GM19468 (cell line): ENCODE data around the gene DHRS3.

Experiments used
- ATAC-seq: cut with Tn5 transposase; IDR thresholded peaks from one replicate; pipeline ENCODE4 v1.9.1; 2021; ENCODE audit warnings: mild to moderate bottlenecking, moderate library complexity, moderate number of reproducible peaks; ENCODE audit not compliant: unreplicated experiment; ENCODE audit errors: extremely low read depth

DHRS3 gene

DNA sequence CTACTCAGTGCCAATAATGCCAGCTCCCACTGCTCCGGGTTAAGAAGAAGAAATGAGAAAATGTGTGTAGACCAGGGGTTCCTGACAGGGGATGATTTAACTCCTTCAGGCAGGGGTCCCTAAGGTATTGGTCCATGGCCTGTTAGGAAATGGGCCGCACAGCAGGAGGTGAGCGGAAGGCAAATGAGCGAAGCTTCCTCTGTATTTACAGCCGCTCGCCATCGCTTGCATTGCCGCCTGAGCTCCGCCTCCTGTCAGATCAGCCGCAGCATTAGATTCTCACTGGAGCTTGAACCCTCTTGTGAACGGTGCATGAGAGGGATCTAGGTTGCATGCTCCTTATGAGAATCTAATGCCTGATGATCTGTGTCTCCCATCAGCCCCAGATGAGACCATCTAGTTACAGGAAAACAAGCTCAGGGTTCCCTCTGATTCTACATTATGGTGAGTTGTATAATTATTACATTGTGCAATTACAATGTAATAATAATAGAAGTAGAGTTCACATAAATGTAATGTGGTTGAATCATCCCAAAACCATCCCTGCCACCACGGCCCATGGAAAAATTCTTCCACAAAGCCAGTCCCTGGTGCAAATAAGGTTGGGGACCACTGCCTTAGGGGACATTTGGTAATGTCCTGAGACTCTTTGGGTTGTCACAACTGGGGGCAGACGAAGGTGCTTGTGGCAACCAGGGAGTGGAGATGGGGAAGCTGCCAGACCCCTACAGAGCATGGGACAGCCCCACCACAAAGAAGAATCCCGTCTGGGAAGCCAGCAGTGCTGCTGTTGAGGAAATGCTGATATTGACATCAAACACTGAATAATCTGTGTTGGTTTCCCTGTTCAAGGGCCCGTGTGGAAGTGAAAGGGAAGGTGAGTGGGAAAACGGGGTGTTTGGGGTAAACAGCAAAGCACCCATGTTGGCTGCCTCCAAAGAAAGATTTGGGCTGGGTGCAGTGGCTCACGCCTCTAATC, 60.8 kb downstream of the DHRS3 start:
- ATAC-seq = no peak

DNA sequence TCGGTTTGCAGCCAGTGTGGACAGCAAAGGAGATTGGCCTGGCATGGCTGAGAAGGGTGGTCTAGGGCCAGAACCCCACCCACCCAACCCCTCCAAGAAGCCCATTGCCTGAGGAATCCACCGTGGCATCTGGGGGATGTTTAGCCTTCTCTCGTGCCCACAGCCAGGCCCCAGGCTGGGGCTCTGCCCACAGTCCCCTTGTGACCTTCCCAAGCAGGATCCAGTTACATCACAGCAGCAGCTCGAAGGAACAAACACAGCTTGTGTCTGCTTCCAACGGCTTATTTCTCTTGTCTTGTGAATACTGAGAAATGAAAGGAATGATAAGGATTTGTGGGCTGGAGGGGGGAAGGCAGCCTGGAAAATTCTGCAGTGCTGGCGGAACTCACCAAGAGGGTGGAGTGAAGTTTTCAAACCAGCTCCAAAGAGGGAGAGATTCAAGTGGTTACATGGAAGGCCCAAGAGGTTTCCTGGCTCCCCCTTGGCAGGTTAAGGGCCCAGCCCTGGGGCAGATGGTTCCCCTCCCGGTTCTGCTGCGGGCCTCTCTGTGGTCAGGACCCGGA, 61.6 kb downstream of the DHRS3 start:
- no peak for ATAC-seq

GRCh38 chr1:12555411-12556367, 62.3 kb downstream of the DHRS3 start:
- no peak for ATAC-seq

DNA sequence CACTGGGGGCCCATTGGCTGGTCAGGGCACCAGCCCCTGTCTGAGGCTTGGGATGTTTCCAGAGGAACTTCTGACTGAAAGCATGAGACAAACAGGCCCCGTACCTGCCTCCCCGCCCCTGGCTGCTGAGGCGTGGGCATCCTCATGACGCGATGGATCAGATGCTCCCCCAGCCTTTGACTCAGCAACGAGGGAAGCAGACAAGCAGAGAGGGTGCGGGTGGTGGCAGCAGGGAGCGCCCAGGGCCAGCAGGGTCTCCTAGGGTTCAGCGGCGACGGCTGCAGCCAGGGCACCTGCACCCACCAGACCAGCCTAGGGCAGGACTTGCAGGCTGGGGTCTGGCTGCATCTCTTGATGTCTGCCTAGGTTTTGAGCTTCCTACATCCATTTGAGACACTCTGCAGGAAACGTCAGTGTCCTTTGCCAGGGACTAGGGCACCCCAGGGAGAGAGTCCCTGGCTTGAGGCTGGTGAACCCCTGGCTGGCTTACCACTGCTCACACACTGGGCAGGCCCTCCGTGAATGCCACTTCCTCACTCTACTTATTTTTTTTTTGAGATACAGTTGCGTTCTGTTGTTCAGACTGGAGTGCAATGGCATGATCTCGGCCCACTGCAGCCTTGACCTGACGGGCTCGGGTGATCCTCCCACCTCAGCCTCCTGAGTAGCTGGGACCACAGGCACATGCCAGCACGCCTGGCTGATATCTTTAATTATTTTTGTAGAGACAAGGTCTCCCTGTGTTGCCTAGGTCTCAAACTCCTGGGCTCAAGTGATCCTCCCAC, 63.3 kb downstream of the DHRS3 start:
- ATAC-seq = no peak

DNA sequence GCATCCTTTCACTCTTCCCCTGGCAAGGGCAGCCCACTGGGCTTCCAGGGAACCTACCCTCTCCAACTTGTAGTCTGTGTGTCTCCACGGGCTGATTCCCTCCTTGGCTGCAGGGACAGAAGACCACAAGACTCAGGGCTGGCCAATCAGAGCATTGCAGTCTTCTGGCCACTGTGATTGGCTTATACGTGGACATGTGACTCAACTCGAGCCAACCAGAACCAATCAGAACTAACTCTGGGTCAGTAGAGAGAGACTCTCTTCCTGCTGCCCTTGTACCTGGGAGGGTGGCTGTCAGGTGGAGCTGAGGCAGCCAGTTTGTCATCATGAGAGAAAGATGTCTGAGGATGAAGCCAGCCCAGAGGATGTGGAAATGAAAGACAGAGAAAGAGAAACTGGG, 64.0 kb downstream of the DHRS3 start:
- ATAC-seq = no peak

DNA sequence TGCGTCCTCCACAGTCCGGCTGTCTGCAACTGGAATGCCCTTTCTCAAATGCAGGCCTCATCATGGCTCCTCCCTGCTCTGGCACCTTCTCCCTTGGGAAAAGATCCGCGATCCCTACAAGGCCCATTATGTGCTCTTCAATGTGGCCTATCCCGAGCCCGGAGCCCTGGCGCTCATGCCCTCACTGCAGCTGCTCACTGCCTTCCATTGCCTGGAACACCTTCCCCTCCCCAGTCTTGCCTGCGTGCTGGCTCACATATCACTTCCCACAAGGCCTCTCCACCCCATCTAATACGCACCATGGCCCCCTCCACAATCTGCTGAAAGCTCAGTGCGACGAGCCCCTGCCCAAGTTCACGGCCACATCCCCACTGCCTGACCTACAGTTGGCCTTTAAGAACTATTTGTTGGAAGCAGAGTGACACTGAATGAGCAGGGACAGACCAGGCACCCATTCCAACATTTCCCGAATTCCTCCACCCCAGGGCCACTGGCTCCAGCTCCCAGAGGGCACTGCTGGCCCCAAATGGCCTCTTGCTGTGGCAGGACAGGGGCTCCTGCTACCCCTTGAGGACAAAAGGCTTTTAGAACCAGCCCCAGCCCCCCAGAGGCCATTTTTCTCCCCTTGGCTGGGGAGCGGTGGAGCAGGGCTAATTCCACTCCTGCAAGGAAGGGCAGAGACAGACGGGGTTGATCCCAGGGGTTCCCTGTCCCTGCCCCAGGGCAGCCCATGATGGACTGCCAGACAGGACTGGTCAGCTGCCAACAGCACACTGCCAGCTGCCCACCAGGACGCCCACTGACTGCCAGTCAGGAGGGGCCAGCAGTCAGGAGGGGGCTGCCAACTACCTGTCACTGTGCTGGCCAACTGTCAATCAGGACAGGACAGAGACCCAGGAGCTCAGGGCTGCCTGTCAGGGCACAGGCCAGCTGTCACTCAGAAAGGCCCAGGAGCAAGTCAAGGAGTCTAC, 64.8 kb downstream of the DHRS3 start:
- no peak for ATAC-seq

DNA sequence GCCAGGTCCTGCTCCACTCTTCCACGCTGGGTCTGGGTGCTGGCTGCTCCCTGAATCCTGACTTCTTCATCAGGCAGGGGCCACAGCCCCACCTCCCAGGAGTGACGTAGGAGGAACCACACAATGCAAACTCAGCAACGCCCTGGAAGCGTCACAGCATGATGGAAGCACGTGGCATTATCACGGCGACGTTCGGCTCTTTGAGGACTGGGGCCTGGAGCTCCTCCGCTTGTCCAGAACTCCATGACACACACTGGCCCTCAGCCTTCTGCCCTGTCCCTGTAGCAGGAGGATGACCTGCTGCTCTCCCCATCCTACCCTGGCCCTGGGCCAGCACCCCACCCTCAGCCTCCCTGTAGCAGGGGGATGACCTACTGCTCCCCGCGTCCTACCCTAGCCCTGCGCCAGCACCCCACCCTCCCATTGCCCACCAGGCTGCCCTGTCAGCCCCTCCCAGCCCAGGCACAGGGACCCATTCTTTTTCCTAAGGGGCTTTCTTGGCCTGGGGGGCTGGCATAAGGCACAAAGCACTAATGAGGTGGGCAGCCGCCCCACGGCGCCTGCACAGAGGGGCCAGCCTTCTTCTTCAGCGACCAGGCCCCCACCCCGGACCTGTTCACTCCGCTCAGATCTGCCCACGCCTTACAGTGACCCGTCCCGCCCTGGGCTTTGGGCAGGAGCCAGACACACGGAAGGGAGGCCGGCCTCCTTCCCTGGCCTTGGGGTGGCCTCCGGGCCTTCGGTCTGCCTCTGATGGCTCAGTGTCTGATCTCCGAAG, 65.7 kb downstream of the DHRS3 start:
- no peak for ATAC-seq

DNA sequence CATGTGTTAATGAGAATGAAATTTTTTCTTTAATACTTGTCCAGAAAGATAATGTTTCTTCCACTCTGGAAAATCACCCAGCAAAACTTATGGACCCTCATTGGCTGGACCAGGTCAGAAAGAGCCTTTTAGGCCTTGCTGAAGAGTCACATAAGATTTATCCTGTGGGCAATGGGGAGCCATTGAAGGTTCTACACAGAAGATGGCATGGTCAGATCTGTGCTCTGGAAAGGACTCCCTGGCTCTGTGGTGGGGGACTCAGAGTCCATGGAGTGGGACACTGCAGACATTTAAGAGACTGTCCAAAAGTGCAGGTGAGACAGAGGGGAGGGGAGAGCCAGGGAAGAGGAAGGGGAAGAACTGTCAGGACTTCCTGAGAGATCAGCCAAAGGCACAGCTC, 66.4 kb downstream of the DHRS3 start:
- ATAC-seq = no peak

DNA sequence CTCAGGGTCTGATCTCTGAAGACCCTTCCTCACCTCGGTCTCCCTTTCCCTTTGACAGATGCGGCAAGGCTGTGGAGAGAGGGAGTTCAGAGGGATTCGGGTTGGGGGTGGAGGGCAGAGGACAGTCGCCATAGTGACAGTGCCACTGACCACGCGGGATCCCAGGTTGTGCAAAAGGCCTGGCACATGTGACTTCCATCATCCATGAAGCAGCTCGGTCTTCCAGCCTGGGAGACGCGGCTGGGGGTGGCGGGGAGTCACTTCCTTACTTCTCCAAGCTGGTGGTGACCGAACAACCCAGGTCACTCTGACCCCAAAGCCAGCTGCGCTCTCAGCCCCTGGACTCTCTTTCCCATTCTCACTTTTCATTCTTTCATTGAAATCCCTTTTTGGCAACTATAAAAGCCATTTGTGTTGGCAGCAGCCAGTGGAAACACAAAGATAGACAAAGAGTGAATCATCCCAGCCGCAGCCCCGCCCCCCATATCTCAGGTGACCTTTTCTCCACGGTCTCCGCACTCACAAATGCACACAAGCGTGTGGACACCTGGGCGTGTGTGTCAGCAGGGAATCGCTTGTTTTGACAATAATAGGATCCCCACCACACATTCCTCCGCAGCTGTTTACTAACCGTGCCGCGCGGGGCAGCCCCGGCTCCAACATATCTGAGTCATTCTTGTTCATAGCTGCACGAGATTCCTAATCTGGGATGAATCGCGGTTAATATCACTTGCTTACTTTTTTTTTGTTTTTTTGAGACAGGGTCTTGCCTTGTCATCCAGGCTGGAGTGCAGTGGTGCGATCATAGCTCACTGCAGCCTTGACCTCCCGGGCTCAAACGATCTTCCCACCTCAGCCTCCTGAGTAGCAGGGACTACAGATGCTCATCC, 68.3 kb downstream of the DHRS3 start:
- no peak for ATAC-seq

GRCh38 chr1:12548973-12549459, 69.0 kb downstream of the DHRS3 start:
- ATAC-seq = no peak

DNA sequence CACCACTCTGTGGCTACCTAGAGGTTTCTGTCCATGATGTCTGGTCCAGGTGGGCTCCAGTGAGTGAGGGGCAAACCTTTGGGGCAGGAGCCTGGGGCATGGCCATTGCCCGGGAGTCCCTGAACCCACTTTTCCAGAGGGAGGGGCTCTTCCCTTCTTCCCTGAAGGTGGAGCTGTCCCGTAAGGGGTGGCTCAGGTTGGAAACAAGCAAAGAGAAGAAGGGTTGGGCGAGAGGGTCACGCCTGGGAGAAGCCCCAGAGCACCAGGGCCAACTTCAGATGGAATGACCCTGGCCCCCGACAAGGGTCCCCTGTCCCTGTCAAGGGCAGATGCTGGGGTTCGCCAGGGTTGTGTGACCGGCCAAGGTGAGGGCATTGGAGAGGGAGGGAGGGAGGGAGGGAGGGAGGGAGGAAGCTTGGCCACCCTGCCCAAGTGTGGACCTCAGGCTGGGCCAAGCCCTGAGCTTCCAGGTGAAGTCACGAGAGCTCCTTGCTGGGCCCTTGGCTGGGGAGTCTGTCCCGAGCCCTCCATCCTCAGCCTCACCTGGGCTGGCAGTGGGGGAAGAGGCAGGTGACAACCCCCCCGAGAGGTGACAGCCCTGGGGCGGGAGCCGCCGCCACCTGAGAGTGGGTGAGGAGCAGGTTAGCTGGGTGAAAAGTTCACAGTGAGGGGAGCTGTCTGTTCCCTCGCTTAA, 69.6 kb downstream of the DHRS3 start:
- no peak for ATAC-seq

DNA sequence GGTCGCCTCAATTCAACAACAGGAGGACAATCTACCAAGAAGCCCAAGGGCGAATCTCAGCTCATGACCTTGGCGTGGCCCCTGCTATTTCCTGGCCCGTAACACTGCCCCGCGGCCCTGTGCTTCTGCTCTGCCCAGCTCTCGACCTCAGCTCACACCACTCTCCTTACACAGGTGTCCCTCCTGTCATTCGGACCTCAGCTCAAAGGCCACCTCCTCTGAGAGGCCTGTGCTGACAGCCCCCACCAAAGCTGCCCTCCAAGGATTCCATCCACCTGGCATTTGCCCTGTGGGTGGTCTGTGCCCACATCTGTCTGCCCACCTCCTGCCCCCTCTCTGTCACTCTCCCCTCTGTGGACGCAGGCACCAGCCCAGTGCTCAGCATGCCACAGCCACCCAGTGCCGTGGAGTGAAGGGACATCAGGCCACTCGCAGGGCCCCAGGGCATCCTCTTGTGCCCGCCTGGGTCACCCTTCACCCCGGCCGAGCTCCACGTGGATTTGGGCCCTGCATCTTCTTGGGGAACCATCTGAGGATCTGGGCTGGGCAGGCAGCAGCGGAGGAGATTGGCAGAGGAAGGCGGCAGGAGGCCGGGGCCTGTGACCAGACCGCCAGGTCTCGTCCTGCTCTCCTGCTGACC, 70.3 kb downstream of the DHRS3 start:
- no peak for ATAC-seq

DNA sequence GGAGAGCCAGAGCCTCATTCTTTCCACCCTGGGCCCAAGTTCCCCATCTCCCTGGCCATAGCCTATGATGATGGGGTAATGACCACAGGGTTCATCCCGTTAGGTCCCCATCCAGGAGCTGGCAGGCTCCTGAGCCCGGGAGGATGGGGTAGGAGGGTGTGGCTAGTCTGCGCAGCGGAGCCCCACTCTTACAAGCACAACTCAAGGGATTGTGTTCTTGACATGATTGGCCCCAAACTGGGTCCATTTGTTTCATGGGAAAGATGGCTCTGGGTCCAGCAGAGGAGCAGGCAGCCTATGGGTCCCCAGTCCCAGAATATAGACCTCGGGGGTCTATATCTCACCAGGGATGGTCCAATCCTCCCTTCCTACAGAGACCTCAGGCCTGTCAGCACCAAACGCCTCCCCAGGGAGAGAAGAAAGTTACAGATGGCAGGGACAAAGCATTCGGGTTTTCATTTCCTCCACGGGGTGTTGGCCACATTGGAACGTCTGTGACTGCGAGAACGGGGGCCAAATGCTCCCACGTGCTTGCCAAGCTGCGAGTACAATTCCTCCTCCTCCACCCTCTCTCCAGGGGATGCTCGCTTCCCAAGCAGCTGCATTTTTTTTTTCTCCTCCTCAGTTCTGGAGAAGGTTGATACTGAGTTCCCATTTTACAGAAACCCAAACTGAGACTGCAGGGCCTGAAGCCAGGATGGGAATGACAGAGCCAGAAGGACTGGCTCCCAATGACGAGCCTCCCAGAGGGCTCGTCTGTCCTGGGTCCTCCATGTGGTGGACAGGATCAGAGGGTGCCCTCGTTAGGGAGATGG, 71.0 kb downstream of the DHRS3 start:
- ATAC-seq = no peak

DNA sequence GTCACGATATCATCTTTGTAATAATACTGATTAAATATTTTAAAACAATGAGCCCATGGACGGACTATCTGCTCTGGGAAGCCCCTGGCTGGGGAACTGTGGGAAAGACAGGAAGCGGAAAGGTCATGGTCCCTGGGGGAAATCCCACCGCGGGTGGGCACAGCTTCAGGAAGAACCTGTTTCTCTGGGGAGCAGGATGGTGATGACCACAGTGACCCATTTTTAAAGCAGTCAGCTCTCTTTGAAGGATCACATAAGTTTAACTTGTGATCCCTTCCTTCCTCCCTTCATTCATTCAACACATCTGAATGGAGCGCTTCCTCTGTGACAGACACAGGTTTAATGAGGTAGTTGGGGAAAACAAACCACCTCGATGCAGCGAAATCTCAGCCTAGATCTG, 73.0 kb downstream of the DHRS3 start:
- ATAC-seq = no peak

DNA sequence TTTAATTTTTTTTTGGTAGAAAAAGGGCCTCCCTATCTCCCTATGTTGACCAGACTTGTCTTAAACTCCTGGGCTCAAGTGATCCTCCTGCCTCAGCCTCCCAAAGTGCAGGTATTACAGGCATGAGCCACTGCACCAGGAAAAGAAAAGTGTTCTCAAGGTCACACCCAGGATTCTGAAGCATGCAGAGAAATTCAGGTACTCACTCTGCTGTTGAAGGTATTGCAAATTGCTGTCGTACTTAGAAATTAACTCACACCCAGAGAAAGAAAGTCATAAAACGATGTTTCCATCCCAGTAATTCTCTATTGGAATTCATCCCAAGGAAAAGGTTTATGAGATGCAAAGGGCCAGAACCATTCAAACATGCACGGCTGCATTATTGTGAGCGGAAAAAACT, 73.7 kb downstream of the DHRS3 start:
- no peak for ATAC-seq
